HG02884 (cell line): ENCODE results near the gene CEP19.
"Not testable (repeated sequence)": the region's sequence is repeated elsewhere in the genome, so short reads cannot be mapped to it uniquely, and the experiment has no call there.

Experiments used
- ATAC-seq: cut with Tn5 transposase; IDR thresholded peaks from one replicate; pipeline ENCODE4 v1.9.1; 2021; ENCODE audit warnings: mild to moderate bottlenecking, moderate library complexity; ENCODE audit not compliant: unreplicated experiment

CEP19 gene, protein sequence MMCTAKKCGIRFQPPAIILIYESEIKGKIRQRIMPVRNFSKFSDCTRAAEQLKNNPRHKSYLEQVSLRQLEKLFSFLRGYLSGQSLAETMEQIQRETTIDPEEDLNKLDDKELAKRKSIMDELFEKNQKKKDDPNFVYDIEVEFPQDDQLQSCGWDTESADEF

DNA sequence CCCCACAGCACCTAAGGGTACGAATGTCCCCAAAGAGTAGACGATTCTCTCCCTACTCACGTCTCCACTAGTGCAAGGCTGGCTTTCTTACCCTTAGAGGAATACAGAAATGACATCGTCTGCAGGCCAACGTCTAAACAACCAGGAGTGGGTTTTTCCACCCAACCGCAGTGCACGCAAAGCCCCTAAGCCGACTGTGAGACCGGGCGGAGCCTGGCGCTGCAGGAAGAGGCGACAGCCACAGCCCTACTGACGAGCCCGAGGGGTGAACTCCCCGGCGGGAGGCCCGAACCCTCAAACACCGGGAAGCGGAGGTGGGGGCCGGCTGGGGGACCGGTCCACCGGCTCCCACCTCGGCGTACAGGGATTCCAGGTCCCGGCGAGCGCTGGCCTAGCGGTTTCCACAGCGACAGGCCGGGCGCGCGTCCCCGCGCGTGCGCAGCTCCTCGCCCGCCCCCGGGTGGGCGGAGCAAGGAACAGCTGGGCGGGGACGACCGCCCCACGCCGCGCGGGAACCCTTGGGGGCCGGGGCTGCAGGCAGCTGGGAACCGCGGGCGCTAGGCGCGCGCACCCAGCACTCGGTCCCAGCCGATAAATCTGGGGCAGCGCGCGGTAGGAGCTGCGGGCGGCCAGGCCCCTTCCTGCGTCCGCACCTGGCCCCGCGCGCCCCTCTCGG is at the start of gene CEP19, which contains the start of gene PIGX:
Gene CEP19 (minus strand): TSS at position 413 of the 676 bp plus-strand sequence. CDS start 3,593 bp downstream, outside the sequence.
Gene PIGX (plus strand): TSS at position 540 of the 676 bp plus-strand sequence.
- peak; percentile 68 for ATAC-seq

DNA sequence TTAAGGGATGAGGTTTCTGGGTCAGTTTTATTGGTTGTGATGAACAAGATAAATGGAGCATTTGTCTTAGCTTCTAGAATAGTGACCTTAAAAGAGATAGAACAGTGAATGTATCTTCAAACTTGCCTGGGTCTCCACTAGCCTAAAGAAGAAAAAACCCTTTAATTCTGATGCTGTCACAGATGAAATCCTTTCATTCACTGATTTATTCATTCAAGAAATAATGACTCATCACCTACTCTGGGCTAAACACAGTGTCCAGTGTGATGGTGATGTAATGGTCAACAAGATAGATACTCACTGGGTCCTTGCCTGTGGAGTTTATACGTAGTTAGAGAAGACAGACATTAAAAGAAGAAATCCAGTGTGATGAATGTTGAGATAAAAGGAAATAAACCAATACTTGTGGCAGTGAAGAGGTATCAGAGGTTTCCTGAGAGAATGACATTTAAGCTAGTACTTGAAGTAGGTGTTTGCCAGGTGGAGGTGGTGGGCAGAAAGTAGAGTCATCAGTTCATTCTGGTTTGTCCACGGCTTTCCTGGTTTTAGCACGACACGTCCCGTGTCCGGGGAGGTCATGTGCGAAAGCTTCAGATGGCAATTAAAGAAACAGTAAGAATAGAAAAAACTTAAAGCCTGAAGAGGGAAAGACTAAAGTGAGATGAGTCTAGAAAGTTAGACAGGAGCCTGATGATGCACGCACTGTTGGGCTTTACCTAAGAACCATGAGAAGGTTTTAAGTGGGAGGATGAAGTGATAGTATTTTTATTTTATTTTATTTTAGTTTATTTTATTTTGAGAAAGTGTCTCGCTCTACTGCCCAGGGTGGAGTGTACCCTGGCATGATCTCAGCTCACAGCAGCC is 46.1 kb upstream of the CEP19 start:
- no peak for ATAC-seq

DNA sequence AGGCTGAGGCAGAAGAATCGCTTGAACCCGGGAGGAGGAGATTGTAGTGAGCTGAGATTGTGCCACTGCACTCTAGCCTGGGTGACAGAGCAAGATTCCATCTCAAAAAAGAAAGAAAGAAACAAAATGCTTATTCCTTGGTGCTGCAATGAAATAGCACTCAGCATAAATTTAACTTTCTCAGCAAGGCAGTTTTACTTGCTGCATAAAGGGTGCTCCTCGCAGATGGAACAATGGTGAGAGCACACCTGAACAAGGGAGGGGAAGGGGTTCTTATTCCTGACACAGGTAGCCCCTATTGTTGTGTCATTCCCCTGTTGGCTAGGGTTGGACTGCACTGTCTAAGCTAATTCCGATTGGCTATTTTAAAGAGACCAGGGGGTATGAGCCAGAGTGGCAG is 44.7 kb upstream of the CEP19 start:
- no peak for ATAC-seq

- no peak for ATAC-seq
Measured at GRCh38 chr3:196754091-196754981, 42.3 kb upstream of the CEP19 start.

GRCh38 chr3:196753201-196753600 is 41.2 kb upstream of the CEP19 start:
- ATAC-seq: no peak

DNA sequence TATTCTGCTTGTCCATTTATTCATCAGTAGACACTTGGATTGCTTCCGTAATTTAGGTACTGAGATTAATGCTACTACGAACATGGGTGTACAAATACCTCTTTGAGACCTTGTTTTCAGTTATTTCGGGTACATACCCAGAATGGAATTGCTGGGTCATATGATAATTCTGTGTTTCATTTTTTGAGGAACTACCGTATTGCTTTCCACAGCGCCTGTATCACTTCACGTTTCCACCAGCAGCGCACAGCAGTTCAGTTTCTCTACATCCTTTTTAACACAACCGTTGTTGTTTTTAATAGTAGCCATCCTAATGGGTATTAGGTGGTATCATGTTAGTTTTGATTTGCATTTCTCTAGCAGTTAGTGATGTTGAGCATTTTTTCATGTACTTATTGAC is 37.1 kb upstream of the CEP19 start:
- no peak for ATAC-seq

- not testable (repeated sequence) for ATAC-seq
Measured at GRCh38 chr3:196743569-196743968, 31.5 kb upstream of the CEP19 start.

GRCh38 chr3:196741249-196741889 is 29.3 kb upstream of the CEP19 start:
- ATAC-seq: no peak

DNA sequence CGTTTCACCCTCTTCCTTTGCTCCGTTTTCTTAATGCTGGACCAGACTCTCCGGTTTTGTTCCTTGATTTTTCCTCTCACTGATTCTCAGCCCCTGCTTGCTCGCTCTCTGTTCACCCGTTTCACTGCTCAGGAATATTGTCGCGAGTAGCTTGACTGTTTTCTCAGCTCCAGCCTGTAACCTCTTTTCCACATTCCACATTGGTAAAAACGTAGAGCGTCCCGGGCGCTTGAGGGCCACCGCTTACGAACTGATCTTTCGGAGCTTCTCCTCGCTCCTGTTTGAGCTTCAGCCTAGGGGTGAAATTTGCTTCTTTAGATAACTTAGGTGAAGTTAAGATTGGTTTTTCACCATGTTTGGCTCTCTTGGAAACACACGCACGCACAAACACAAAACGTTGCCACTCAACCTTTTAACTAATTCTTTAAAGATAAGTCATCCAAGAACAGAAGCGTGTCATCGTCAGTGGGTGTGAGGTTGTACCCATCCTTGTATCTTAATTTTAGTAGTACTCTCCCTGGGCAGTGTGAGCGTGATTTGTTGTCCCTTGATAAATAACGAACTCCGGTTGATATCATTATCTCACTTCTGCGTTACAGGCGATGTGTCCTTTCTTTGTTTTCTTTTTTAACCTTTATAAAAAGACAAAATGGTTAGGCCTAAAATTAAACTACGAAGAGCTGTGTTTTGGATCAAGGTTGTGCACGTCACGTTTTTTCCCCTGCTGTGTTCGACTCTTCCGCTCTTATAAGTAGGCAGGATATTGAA is 28.6 kb upstream of the CEP19 start:
- no peak for ATAC-seq

DNA sequence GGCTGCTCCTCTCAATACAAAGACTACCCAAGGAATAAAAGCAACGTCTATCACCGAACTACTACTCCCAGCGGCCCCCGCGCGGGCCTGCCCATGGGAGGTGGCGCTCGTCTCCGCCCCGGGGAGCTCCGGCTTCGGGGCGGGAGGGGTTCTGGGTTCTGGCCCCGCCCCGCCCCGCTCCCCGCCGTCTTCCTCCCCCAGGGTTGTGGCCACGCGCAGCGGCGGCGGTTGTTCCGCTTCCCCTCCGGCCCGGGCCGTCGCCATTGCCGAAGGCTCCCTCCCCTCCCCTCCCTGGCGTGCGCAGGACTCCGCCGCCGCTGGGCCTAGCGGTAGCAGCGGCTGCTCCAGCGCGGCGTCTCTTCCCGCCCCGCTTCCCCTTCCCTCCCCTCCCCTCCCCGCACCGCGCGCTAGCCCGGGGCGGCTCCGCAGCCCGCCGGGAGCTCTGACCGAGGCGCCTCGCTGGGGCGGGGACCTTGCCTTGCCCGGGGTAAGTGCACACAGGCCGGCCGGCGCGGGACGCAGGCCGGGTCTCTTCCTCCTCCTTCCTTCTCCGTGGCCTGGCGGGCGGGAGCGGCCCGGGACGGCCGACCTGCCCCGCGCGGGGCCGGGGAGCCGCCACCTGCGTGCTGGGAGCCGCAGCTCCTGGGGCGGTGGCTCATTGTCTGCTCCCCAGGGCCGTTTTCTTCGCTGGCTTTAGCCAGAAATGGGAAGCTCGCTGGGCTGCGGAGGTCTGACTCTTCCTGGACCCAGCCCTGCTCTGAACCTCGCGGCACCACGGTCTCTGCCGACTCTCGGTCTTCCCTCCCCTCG is 27.8 kb upstream of the CEP19 start, which contains the start of gene PAK2:
Gene PAK2 (plus strand): TSS at position 187 of the 810 bp plus-strand sequence. CDS start 42,790 bp downstream, outside the sequence.
- peak; percentile 87 for ATAC-seq

- ATAC-seq: no peak
Measured at GRCh38 chr3:196737655-196738054, 25.6 kb upstream of the CEP19 start.

DNA sequence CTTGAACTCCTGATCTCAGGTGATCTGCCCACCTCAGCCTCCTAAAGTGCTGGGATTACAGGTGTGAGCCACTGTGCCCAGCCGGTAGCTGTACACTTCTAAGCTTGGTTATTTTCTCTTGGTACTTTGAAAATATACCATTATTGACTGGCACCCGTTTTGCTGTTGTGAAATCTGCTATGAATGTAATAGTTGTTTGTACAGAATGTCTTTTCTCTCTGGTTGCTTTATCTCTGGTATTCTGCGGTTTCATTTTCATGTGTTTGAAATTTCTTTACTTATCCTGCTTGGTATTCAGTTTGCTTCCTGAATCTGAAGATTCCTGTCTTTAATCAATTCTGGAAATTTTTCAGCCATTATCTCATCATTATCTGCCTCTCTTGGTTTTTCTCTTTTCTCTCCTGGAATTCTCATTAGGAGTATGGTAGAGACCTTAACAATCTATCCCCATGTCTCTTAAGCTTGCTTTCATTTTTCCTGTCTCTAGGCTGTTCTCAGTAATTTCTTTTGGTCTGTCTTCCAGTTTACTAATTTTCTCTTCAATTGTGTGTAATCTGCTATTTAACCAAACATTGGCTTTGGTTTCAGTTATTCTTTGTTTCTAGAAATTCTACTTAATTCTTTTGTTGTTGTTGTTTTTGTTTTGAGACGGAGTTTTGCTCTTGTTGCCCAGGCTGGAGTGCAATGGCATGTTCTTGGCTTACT is 24.8 kb upstream of the CEP19 start:
- no peak for ATAC-seq

DNA sequence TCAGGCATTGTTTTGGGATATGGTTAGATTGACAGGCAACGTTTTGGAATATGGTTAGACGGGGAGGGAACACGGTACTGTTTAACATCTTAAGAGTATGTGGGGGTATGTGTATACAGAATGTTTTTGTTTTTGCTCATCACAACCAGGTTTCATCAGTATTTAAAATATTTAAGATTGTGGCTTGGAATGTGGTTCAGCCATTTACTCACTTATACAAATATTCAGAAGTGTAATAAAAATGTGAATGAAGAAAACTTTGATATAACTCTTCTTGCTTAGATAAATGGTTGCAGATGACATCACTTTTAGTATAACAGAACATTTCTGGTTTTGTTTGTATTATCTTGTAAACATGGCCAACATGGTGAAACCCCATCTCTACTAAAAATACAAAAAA is 23.7 kb upstream of the CEP19 start:
- no peak for ATAC-seq

DNA sequence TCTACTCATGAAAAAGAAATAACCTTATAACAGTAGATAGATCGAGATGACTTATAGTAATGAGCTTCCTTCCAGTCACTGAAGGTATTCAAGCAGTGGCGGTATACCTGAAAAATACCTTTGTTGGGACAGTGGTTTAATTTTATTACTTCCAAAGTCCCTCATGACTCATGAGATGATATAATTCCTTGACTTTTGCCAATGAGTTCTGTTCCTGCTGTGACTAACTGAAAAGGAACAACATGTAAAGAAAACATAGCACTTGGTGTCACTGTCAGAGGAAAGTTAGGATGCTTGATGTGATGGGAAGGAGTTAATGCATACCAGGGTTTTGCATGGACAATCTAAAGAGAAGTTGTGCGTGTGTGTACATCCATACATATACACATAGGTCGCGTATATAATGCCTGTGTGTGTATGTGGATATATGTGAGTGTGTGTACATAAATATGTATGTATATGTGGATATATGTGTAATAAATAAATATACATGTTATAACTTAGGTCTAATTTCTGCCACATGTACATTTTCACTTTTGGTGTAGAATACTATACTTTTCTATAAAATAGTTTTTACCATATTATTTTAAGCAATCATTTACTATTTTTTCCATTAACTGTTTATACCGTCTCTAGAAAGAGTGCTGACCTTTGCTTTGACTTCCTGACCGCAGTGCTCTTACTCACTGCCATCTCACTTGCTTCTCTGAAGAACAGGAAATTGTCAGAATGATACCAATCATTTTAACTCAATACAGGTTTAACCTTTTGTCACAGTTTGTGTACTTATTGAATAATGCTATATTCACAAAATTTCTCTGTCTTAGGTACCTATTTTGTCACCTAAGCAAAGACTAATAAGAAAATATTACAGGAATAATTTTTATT is 15.0 kb upstream of the CEP19 start:
- ATAC-seq: no peak

DNA sequence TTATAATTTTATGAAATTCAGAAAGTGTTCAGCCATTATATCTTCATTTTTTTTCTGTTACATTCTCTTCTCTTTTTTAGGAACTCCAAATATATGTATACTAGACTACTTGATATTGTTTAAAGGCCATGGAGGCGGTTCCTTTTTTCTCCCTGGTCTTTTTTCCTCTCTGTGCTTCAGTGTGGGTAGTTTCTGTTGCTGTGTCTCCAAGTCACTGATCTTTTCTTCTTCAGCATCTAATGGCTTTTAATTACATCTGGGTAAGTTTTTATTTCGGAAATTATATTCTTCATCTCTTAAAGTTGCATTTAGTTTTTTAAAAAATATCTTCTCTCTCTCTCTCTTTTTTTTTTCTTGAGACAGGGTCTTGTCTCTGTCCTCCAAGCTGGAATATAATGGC is 9.0 kb upstream of the CEP19 start:
- ATAC-seq: no peak

- not testable (repeated sequence) for ATAC-seq
Measured at GRCh38 chr3:196717162-196717561, 5.1 kb upstream of the CEP19 start.
